Thyroid gland (tissue), 4 donors: ENCODE measurements around the gene LSP1.

Source experiments
- POLR2A ChIP-seq, 2 donors: fragments of 450-650 bp; IDR thresholded peaks; one replicate each; pipeline ENCODE4 v1.6.1; 2017; ENCODE audit warnings: antibody characterized with exemption in 2 of 2, mild to moderate bottlenecking in 2 of 2, moderate library complexity in 1 of 2
- TF ChIP-seq, protein P1 (sequence below), 6 experiments: fragments of 200-600 bp in 3 of 6; fragments of 450-650 bp in 3 of 6; sonication (generic) in 3 of 6; IDR thresholded peaks; one replicate each; pipeline ENCODE4 v1.5.1; 2016 to 2019; ENCODE audit warnings: antibody characterized with exemption in 6 of 6, mild to moderate bottlenecking in 2 of 6, inconsistent platforms in 1 of 6, moderate library complexity in 1 of 6

DNA sequence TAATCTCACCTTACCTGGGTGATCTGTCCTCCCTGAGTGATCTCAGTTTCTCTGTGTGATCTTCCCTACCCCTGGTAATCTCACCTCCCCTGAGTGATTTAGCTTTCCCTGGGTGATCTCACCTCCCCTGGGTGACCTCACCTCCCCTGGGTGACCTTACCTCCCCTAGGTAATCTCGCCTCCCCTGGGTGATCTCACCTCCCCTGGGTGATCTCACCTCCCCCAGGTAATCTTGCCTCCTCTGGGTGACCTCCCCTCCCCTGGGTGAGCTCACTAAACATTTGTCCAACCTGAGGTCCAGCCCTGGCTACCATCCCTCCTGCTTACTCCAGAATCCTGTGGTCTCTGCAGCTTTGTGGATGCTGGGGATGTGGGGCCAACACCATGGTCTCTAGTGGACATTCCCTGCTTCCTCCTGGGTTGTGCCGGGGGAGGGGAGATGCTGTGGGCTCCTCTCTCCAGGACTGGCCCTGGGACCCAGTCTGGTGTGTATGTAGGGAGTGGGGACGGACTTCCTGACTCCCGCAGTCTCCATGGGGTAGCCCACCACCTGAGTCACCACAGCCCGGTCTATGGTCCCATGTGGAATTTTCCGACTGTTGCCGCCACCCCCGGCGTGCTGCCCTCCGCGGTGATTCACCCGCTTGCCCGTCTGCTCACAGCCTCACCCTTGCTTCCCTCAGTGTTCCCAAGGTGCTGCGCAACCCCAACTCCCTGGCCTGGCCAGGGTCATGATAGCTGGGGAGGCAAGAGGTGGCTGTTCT lies 9.9 kb downstream of the LSP1 start:
- TF ChIP-seq POLR2A (IDR thresholded peaks at IDR 0.05), result no peak
- TF ChIP-seq, protein P1, sequence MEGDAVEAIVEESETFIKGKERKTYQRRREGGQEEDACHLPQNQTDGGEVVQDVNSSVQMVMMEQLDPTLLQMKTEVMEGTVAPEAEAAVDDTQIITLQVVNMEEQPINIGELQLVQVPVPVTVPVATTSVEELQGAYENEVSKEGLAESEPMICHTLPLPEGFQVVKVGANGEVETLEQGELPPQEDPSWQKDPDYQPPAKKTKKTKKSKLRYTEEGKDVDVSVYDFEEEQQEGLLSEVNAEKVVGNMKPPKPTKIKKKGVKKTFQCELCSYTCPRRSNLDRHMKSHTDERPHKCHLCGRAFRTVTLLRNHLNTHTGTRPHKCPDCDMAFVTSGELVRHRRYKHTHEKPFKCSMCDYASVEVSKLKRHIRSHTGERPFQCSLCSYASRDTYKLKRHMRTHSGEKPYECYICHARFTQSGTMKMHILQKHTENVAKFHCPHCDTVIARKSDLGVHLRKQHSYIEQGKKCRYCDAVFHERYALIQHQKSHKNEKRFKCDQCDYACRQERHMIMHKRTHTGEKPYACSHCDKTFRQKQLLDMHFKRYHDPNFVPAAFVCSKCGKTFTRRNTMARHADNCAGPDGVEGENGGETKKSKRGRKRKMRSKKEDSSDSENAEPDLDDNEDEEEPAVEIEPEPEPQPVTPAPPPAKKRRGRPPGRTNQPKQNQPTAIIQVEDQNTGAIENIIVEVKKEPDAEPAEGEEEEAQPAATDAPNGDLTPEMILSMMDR (IDR thresholded peaks at IDR 0.05), result no peak
